Kidney capillary endothelial cell (primary cell): Measurements from ENCODE around the gene NCLN.
"Not testable (repeated sequence)": the region's sequence is repeated elsewhere in the genome, so short reads cannot be mapped to it uniquely, and the experiment has no call there.

Experiments
- DNase-seq: peaks from one replicate; pipeline ENCODE4 v3.0.0-alpha.2; 2018; ENCODE audit warnings: low spot score

Gene NCLN

GRCh38 chr19:3154957-3155736 lies 30.6 kb upstream of the NCLN start:
- peak; percentile 100 for DNase-seq

- no peak for DNase-seq
Observed at GRCh38 chr19:3157096-3157845, 28.5 kb upstream of the NCLN start.

- DNase-seq, result no peak
Observed at GRCh38 chr19:3159565-3159964, 26.2 kb upstream of the NCLN start.

GRCh38 chr19:3160219-3160618 lies 25.5 kb upstream of the NCLN start:
- DNase-seq, result no peak

GRCh38 chr19:3161453-3161852 lies 24.3 kb upstream of the NCLN start:
- DNase-seq, result no peak

- no peak for DNase-seq
Observed at GRCh38 chr19:3162418-3163229, 23.1 kb upstream of the NCLN start.

GRCh38 chr19:3163230-3163886 lies 22.4 kb upstream of the NCLN start:
- peak; percentile 60 for DNase-seq

GRCh38 chr19:3163943-3164342 lies 21.8 kb upstream of the NCLN start:
- no peak for DNase-seq

- no peak for DNase-seq
Observed at GRCh38 chr19:3167533-3168272, 18.0 kb upstream of the NCLN start.

GRCh38 chr19:3171894-3172672 lies 13.6 kb upstream of the NCLN start:
- DNase-seq, result no peak

- DNase-seq, result not testable (repeated sequence)
Observed at GRCh38 chr19:3172673-3173000, 13.1 kb upstream of the NCLN start.

GRCh38 chr19:3175781-3176714 lies 9.7 kb upstream of the NCLN start:
- DNase-seq, result no peak

- no peak for DNase-seq
Observed at GRCh38 chr19:3176715-3177501, 8.8 kb upstream of the NCLN start.

GRCh38 chr19:3178377-3178972 lies 7.3 kb upstream of the NCLN start, which contains the start of gene S1PR4:
Gene S1PR4, plus strand, starts transcription at chr19:3178769. Its CDS starts 24 bp downstream, at chr19:3178793.
- DNase-seq, result no peak

- no peak for DNase-seq
Observed at GRCh38 chr19:3178973-3179738, 6.6 kb upstream of the NCLN start.

GRCh38 chr19:3179739-3180293 lies 5.9 kb upstream of the NCLN start:
- no peak for DNase-seq
